Measurements from ENCODE around the gene USP21.

DNA sequence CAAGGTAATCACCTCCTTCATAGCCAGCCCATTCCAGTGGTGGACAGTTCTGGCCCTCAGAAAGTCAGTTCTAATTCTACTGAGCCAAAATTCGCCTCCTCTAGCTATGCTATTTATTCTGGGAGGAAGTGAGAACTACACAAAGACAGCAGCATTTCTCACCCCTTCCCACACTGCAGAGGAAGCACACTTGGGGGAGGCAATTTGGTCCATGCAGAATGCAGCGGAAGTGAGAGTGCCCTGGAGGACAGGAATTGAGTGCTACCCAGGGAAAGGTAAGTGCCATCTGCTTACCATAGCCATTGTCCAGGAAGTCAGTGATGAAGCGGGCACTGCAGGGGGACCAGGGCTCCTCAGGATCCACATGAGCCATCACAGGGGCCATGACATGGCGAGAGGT is 35.9 kb downstream of the USP21 start:
- TF ChIP-seq, protein P1, sequence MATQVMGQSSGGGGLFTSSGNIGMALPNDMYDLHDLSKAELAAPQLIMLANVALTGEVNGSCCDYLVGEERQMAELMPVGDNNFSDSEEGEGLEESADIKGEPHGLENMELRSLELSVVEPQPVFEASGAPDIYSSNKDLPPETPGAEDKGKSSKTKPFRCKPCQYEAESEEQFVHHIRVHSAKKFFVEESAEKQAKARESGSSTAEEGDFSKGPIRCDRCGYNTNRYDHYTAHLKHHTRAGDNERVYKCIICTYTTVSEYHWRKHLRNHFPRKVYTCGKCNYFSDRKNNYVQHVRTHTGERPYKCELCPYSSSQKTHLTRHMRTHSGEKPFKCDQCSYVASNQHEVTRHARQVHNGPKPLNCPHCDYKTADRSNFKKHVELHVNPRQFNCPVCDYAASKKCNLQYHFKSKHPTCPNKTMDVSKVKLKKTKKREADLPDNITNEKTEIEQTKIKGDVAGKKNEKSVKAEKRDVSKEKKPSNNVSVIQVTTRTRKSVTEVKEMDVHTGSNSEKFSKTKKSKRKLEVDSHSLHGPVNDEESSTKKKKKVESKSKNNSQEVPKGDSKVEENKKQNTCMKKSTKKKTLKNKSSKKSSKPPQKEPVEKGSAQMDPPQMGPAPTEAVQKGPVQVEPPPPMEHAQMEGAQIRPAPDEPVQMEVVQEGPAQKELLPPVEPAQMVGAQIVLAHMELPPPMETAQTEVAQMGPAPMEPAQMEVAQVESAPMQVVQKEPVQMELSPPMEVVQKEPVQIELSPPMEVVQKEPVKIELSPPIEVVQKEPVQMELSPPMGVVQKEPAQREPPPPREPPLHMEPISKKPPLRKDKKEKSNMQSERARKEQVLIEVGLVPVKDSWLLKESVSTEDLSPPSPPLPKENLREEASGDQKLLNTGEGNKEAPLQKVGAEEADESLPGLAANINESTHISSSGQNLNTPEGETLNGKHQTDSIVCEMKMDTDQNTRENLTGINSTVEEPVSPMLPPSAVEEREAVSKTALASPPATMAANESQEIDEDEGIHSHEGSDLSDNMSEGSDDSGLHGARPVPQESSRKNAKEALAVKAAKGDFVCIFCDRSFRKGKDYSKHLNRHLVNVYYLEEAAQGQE (IDR thresholded peaks at IDR 0.05; ENCODE audit: low read depth): no peak
- TF ChIP-seq, protein P2, sequence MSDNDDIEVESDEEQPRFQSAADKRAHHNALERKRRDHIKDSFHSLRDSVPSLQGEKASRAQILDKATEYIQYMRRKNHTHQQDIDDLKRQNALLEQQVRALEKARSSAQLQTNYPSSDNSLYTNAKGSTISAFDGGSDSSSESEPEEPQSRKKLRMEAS (IDR thresholded peaks at IDR 0.05): no peak
- TF ChIP-seq CEBPB (IDR thresholded peaks at IDR 0.05): no peak
- TF ChIP-seq YY1 (IDR thresholded peaks at IDR 0.05; ENCODE audit: low read depth): no peak
- TF ChIP-seq, protein P3, sequence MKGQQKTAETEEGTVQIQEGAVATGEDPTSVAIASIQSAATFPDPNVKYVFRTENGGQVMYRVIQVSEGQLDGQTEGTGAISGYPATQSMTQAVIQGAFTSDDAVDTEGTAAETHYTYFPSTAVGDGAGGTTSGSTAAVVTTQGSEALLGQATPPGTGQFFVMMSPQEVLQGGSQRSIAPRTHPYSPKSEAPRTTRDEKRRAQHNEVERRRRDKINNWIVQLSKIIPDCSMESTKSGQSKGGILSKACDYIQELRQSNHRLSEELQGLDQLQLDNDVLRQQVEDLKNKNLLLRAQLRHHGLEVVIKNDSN (IDR thresholded peaks at IDR 0.05): no peak
- no peak for TF ChIP-seq TEAD4 (IDR thresholded peaks at IDR 0.05)
- TF ChIP-seq FOXM1 (IDR thresholded peaks at IDR 0.05; ENCODE audit: borderline replicate concordance, low read depth): no peak
- no peak for TF ChIP-seq TCF12 (IDR thresholded peaks at IDR 0.05; ENCODE audit: low read depth)
- no peak for TF ChIP-seq RAD21 (IDR thresholded peaks at IDR 0.05; ENCODE audit: low read depth)
- TF ChIP-seq TAF1 (IDR thresholded peaks at IDR 0.05; ENCODE audit: low read depth): no peak
- no peak for TF ChIP-seq CREB1 (IDR thresholded peaks at IDR 0.05; ENCODE audit: low read depth)
- no peak for TF ChIP-seq EGR1 (IDR thresholded peaks at IDR 0.05)

Measured in Ishikawa (cell line).